ENCODE data around the gene TNIK.
"Not testable (repeated sequence)": the region's sequence is repeated elsewhere in the genome, so short reads cannot be mapped to it uniquely, and the experiment has no call there.

Gene TNIK

DNA sequence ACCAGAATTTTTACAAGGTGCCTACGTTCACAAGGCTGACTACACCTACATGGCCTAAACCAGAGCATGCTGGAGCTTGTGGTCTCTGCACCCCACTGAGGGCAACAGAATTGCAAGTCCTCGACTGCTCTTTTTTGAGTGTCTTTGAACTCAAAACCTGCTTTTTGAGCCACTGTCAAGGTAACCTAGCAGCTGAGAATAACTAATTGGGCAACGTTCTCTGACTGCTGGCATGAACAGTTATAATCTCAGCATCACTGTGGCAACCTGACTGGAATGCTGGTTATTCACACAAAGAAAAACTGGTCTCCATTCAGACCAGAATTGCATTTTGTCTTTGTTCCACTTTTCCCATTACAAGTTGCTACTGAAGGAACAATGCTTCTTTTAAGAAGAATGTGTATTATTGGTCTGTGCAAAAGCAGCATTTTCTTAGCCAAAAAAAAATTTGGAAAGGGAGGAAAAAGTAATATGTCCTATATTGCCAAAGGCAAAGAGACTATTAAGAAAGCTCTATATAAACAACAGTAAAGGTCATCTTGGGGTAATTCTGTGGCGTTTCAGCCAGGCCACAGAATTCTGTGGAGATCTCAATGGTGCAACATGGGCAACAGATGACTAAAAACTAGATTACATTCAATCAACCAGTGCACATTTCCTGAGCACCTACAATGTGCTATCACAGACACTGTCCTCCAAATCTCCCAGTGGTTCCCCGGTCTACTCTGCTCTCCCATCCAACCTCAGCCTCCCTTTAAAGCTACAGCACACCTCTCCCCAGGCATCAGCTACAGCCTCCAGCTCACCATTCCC, 76.8 kb downstream of the TNIK start:
- peak; percentile 75 for DNase-seq (ENCODE audit: low read depth)

- DNase-seq (ENCODE audit: low read depth) = not testable (repeated sequence)
These were observed 77.9 kb downstream of the TNIK start for GRCh38 chr3:171382347-171382746.

DNA sequence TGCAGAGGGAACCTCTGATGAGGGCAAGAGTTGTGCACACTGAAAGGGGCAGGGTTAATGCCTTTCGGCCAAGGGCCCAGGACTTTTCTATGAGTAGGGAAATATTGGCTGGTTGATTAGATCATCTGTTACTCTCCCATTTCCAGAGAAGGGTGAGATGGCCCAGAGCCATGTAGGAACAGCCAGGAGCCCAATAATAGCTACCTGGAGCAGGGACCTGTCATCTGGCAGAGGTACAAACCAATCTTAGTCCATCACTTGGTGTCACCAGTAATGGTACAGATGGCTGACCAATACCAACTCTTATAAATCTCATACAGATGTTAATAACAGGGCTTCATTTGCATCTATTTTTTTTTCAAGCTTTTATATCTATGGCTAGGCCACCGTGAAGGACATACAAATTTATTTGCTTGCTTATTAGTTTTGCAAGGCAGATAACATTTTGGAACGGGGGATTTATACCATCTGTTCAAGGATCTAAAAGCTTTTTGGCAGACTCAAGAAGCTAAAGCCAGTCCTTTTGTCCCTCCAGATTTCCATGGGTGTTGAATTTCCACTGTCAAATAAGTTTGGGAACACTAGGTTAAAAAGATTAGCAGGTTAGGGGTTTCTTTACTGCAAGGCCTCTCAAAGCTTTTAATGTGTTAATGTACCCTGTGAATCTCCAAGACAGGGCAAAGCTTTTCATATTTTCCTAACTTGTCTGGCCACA, 79.3 kb downstream of the TNIK start:
- DNase-seq (ENCODE audit: low read depth) = no peak

DNA sequence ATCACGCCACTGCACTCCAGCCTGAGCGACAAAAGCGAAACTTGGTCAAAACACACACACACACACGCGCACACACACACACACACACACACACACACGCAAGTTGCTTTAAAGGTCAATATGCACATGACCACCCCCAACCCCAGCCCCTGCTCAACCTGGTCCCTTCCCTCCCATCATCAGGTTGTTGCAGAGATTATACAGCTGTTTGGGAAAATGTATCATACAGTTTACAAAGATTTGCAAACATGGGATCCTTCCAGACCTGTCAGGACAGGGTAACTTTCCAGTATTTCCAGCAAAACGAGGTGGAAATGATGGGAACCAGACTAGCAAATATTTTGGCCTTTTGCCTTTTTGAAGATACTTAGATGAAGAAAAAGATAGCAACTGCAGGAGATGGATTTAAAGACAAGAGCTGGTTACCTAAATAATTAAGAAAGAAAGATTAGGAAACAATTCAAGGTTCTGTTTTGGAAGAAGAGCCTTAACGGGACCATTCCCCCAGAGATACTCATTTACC, 80.2 kb downstream of the TNIK start:
- DNase-seq (ENCODE audit: low read depth) = no peak

DNA sequence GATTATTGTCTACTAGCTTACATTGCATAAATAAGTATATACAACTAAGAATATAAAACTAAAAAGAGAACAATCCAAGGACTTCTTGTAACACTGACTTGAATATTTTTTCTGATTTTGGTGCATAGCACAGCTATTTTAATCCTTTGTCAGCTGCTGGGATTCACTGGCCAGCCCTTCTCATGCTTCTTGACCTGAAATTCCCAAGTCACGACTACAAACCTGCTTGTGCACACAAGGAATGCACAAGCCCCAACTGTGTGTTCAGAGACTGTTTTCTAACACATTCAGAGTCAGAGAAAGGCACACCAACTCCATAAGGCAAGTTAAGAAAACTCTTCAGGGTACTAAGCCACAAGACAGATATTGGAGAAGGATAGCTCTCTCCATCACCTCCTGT, 80.9 kb downstream of the TNIK start:
- peak; percentile 75 for DNase-seq (ENCODE audit: low read depth)

DNA sequence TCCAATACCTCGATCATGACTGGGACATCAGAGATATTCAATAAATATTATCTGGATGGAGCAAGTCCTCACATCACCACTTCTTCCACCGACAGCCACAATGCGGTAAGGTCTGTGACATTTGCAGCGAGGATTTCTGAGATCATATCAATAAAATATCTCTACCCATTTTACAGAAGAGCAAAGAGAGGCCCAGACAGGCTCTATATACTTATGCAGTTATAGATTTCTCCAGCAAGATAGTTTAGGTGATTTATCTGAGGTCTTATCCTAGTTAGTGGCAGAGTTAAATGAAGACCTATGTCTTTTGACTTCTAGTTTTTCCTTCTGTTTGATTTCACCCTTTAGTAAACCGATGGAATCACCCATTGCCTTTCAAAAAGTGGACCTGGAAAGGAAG, 81.6 kb downstream of the TNIK start:
- no peak for DNase-seq (ENCODE audit: low read depth)

- DNase-seq (ENCODE audit: low read depth) = no peak
These were observed 82.3 kb downstream of the TNIK start for GRCh38 chr3:171377859-171378258.

DNA sequence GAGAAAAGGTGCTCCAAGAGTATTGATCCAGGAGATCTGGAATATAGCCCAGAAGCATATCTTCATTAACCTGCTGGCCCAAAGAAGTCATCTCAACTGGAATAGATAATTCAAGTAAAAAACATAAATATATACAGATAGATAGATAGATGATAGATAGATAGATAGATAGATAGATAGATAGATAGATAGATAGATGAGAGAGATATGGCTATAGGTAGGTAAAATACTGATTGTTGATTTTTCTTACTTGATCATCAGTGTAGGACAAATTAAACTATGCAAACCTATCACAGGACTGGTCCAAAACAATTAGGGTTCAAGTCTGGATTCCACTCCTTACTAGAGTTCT, 83.6 kb downstream of the TNIK start:
- DNase-seq (ENCODE audit: low read depth) = no peak

GRCh38 chr3:171375666-171376595, 84.3 kb downstream of the TNIK start:
- no peak for DNase-seq (ENCODE audit: low read depth)

GRCh38 chr3:171374661-171375285, 85.4 kb downstream of the TNIK start:
- peak; percentile 92 for DNase-seq (ENCODE audit: low read depth)

GRCh38 chr3:171374260-171374659, 85.9 kb downstream of the TNIK start:
- DNase-seq (ENCODE audit: low read depth) = no peak

- DNase-seq (ENCODE audit: low read depth) = no peak
These were observed 86.5 kb downstream of the TNIK start for GRCh38 chr3:171373711-171374110.

GRCh38 chr3:171372694-171373093, 87.5 kb downstream of the TNIK start:
- no peak for DNase-seq (ENCODE audit: low read depth)

- DNase-seq (ENCODE audit: low read depth) = no peak
These were observed 88.9 kb downstream of the TNIK start for GRCh38 chr3:171371354-171371753.

- DNase-seq (ENCODE audit: low read depth) = no peak
These were observed 91.0 kb downstream of the TNIK start for GRCh38 chr3:171369156-171369555.

GRCh38 chr3:171366738-171367137, 93.5 kb downstream of the TNIK start:
- DNase-seq (ENCODE audit: low read depth) = not testable (repeated sequence)

DNA sequence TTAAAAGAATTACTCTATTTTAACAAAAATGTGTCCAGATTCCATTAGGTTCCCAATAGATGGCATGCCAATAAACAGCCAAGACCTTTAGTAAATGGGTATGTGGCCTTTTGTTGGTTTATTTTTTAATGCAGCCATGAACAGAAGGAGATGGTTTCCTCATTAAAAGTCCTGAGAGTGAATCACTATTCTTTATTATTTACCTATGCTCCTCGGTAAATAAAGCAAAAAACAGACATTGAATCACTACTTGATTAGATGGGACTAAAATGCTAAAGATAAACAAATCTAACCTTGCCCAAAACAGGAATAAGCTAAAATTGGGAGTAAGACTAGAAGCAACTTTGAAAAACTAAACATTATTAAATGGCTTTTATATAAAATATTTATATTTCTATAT, 94.2 kb downstream of the TNIK start:
- DNase-seq (ENCODE audit: low read depth) = no peak

DNA sequence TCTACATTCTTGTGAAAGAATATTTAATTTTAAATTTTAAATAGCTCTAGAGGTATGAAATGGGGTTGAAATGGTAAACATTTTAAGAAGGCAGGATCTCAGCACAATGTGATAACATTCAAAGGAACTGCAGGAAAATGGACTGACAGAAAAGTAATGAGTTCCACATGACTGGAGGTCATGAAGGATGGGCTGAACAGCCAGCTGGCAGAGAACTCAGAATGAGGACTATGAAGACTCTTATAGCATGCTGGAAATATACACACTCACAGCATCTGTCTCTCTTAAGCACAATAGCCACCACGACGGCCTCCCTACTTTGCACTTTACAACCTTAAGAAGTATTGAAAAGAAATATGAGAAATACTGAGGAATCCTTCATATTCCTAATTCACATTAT, 94.7 kb downstream of the TNIK start:
- no peak for DNase-seq (ENCODE audit: low read depth)

GRCh38 chr3:171364500-171364899, 95.7 kb downstream of the TNIK start:
- no peak for DNase-seq (ENCODE audit: low read depth)

- DNase-seq (ENCODE audit: low read depth) = no peak
These were observed 97.0 kb downstream of the TNIK start for GRCh38 chr3:171363202-171363601.

DNA sequence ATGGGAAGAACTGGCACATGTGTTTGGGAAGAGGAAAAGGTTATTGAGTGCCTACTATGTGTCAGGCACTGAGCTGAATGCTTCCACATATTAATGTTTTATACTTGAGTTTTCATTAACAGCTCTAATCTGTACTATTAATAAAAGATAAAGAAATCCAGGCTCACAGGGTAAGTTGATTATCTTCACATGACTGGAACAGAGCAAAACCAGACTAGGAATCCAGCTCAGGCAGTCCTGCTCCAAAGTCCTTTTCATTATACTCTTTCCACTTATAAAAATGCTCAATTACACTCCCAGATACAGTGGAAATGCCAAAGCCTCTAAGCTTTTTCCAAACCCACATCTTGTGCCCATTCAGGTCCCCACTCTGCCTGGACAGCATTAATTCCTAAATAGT, 97.6 kb downstream of the TNIK start:
- no peak for DNase-seq (ENCODE audit: low read depth)

GRCh38 chr3:171358881-171359198, 101.4 kb downstream of the TNIK start:
- no peak for DNase-seq (ENCODE audit: low read depth)
